Right ventricle myocardium superior (tissue), 1 donor: ENCODE measurements around the gene MBNL2. TPM values are rescaled to one million over a fixed set of nuclear protein-coding genes. Genes with fewer than 3 reads are reported as not detected.

Experiments used
- ATAC-seq: fragments of 200-7000 bp; cut with Tn5 transposase; one replicate; pipeline ENCODE4 v1.9.1; 2020; ENCODE audit warnings: mild to moderate bottlenecking; ENCODE audit not compliant: poor library complexity
- DNase-seq: peaks from one replicate; pipeline ENCODE4 v3.0.0-alpha.2; 2020
- intact Hi-C: fragments of 100-400 bp; cut with DNase I; formaldehyde crosslinking; loops from one replicate; pipeline ENCODE4 v1.11.2; 2022
- total RNA-seq: library from RNA; stranded (reverse); fragmentation: NEBNext Ultra II Directional; extraction: Animal tissue kit (Norgen Biotek cat#: 25700); gene quantifications from one replicate; pipeline ENCODE4 v1.2.1, GENCODE V29; 2021
- donor health status: DM: no; HTN: yes; CAD: no; lungs with severe emphysema.

The MBNL2 gene
- total RNA-seq, 1 donor from 2014 or later = 69.3 TPM

DNA sequence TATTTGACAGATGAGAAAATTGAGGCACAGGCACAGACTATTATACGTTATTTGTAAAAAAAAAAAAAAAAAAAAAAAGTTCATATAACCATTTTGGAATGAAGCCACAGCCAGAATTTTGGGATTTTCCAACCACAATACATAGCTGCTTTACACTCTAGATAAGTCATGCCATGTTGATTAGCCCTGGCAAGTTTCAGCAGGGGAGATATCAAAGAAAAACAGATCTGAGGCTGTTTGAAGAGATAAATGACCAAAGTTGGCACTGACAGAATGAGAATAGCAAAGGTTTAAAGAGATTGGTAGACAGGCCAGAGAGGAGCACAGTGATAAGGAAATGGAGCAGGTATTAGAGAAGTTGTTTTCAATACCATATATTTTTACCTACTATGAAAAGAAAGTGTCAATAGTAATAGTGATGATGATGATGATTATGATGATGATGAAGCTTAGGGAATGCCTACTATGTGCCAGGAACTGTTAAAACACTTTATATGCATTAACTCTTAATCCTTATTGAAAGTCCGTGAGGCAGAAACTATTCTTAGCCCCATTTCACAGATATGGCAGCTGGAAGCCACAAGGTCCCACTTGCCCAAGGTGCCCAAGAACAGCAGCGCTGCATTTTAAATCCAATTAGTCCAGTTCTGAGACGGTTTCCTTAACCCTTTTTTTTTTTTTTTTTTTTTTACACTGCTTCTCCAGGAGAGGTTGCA lies 105.5 kb downstream of the MBNL2 start:
- intact Hi-C loops = no loop called here
- no peak for ATAC-seq
- DNase-seq = no peak

DNA sequence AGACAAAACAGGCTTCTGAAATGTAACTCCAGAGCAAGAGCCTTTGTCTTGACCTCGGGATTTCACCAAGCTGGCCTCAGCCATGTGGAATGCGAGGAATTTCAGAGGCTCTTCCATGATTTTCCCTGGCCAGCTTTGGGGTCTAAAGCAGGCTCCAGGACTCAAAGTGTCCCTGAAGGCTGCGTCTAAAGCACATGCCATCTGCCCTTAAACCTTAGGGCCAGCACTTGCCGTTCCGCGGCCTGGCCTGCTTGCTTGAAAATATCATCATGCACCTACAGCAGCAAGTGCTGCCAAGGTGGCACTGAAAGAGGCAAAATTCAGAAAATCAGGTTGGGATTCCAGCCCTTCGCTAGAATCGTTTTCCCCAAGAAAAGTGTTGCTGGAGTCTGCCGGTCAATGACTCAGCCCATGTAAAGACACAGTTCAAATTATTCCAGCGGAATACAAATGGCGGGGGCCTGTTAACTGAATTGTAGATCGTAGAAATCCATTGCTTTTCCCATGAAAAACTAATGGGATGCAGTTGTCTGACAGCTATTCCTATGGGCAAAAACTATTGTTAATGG lies 106.2 kb downstream of the MBNL2 start:
- DNase-seq (no peak), ATAC-seq (peak; percentile 51)
- intact Hi-C loops = no loop called here

DNA sequence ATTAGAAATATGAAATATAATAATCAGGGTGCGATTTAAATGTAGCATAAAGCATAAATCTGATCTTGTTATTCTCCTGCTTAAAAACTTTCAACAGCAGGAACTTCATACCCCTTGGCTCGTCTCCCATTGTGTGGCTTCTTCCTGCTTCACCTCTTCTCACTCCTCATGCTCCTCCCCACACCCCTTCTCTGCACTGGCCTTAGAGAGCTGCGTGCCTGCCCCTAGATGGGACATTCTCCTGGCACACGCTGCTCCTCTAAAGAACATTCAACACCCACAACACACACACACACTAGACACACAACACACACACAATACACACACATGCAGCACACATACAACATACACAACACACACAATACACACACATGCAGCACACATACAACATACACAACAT lies 107.2 kb downstream of the MBNL2 start:
- DNase-seq (no peak), ATAC-seq (peak; percentile 53)

DNA sequence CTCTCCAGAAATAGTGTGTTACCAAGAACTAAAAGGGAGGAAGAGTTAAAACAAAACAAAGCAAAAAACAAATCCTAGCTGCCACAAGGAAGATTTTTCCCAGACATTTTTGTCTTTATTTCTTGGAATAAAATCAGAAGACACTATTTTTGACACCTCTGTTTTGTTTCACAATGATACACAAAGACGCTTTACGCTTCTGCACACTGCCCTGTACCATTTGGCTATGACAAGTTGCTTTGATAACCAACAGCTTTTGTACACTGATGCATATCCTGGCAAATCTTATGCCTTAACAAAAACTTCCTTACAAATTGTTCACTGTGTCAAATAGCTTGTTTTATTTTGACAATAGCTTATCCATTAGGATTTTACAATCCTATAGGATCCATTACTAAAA lies 108.3 kb downstream of the MBNL2 start:
- intact Hi-C loops = no loop called here
- ATAC-seq (no peak), DNase-seq (no peak)

More for the DNA sequence above, 107.2 kb downstream of the MBNL2 start:
- intact Hi-C loops = no loop called here

DNA sequence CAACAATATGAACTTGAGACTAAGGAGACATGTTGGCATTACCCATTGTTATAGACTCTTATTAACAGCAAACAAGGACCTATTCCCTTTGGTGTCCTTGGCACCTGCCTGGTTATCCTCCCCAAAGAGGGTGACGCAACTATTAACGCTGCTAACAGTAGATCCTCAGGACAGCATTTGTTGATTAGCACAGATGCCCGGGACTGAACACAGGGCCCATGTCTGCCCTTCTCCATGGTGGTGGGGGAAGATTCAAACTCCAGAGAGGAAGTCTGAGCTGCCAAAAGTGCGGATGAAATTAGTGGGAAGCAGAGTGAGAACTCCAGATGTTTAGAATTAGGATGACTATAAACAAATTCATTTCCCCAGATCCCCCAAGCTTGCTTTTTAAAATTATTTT lies 110.6 kb downstream of the MBNL2 start:
- ATAC-seq = peak; percentile 21
- no peak for DNase-seq
- intact Hi-C loops = no loop called here

DNA sequence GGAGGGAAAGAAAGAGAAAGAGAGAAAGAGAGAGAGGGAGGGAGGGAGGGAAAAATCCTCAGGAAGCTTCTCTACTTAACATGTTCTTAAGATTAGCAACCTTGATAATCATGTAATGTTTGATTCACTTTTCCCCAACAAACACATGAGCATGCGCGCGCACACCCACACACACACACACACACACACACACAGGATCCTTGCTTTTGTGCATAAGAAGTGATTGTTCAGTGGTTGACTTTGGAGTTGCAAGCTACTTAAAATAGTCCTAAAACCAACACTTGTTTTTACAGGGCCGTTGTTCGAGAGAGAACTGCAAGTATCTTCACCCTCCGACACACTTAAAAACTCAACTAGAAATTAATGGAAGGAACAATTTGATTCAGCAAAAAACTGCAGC lies 111.8 kb downstream of the MBNL2 start:
- intact Hi-C loops = no loop called here
- DNase-seq (no peak), ATAC-seq (no peak)

DNA sequence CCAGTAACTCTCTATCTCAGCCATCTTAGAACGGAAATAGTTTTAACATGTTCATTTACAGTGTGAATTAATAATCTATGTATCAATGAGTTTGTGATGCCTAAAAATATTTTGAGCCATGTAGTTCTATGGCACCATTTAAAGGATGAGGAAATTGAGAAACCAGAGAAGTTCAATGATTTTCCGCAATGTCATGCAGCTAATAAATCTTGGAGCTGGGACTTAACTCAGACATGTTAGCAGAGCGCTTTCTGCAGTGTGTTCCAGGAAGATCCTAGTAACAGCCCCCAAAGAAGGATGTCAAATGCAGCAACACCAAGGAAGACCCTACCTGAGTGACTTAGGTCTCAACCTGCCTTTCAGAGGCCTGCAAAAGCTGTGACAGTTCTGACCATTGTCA lies 112.6 kb downstream of the MBNL2 start:
- DNase-seq (no peak), ATAC-seq (no peak)
- intact Hi-C loops = no loop called here

DNA sequence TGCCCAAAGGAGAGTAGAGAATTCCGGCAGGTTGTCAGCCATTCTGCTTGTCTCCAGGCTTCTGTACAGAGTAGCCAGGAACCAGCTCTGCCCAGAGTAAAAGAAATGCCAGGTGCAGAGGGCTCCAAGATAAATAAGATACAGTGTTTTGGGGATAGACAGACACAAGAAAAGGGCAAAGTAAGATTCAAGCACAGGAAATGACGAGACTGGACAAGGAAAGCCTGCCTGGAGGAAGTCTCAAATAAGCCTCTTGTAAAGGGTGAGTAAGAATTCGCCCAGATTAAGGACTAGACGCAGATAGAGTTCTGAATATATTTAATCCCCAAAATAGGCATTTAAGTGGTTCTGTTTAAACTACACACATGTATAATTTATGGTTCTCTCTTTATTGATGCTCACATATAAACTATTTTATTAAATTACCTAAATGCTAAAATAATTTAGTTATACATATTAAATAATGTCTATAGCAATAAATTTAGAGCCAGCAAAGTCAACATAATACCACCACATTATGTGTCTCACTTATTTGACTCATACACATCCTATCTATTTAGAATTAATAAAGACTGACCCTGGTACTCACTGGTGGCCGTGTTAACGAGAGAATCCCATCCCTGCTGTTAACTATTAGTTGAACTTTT lies 113.5 kb downstream of the MBNL2 start:
- no peak for ATAC-seq
- no peak for DNase-seq
- intact Hi-C loops = no loop called here

DNA sequence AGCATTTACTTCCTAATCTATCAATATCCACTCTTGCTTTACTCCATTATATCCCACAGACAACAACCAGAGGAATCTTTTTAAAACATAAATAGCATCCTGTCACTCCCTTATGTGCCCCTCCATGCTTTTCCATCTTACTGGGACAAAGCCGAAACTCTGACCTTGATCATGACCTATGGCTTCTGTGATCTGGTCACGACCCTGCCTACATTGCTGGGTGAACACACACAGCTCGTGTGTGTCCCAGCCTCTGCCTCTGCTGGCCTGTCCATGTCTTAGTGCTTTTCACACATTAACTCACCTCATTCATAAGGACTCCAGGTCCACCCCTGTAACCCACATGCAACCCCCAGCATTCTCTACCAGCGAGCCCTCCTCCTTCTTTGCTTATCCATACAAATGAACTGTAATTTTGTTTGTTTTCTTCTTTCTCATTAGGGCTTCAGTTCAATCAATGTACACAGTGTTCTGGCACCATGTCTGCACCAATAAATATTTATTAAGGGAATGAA lies 115.9 kb downstream of the MBNL2 start:
- DNase-seq = no peak
- no peak for ATAC-seq
- intact Hi-C loops = no loop called here

DNA sequence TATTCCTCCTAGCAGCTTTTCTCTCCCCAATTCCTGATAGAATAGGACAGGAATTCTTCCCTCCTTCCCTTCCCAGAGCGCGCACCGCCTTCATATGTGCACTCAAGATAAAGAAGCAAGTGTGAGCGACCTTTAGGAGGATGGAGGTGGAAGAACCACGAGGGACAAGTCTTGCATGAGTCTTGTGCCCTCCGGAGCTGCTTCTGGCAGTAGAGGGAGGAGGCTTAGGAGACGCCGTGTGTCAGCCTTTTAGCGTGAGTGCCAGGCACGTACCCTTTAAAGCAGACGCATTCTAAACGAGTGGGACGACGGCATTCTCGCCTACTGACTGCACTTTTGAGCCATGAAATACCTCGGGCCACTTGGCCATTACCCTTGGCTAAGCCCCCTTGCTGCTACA lies 116.4 kb downstream of the MBNL2 start:
- ATAC-seq (no peak), DNase-seq (no peak)
- intact Hi-C loops = no loop called here

DNA sequence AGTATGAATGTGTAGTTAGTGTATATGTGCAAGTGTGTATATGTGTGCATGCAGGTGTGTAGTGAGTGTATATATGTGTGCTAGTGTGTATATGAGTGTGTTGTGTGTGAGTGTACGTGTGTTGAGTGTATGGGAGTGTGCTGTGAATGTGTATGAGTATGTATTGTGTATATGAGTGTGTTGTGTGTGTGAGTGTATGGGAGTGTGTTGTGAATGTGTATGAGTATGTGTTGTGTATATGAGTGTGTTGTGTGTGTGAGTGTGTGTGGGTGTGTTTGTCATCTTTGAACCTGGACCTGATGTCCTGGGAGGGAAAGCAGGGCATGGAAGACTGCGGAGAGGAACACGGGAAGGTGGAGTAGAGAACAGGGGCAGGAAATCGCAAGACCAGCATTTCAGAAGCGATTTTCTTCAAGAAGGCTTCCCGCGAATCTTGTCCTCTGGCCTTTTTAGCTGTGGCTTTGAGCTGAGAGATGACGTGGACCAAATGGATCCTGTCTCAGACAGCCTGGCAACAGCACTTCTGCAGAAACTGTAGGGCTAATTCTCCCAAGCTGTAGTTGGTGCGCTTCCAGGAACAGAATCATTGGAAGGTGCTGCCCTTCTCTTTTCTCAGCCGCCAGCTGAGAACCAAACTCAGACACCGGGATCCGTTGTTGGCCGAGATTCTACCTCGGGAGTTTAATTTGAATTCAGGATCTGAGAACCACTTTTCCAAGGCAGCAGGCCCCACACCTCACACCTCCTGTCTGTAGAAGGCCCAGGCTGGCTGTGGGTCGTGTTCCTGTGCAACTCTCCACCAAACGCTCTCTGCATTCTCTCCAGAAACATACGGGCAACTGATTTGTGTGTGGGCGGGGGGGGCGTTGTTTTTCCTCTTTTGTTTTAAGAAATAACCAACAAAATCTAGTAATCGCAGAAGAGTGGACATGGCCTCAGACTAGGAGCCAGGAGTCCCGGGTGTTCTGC lies 117.2 kb downstream of the MBNL2 start:
- ATAC-seq = peak; percentile 90
- intact Hi-C loops = no loop called here
- DNase-seq = peak; percentile 58

DNA sequence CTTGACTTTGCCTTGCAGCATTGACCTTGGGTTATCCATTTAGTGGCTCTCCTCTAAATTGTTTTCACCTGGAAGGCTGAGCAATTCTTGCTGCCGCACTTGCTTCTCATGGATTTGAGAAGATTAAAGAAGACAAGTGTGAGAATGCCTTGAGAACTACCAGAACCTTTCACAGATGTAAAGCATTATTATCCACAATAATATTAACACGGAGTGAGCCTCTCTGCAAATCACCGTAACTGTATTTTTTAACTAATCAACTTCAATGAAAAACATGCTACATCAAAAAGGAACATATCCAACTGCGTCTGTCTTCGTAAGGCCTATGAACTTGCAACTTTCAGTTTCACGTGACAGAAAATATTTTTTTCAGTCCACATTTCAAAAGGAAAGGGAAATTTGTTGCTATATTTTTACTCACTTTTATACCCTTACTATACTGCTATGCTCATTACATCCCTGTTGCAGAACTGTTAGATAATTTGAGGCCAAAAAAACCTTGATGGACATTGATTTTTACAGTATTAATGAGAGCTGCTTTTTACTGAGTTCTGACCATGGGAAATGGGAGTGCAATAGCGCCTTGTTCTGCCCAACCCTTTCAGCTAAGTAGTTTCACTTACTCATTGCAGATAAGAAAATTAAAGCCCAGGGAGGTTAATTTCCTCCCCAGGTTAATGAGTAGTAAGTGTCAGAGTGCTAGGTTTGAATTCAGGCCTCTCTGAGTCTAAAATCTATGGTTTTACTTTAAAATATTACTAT lies 118.0 kb downstream of the MBNL2 start:
- no peak for DNase-seq
- intact Hi-C loops = loop anchor here (5.0 kb wide), 2 partner anchors 118 to 228 kb away; partner anchors contain the start of gene MBNL2
- no peak for ATAC-seq

DNA sequence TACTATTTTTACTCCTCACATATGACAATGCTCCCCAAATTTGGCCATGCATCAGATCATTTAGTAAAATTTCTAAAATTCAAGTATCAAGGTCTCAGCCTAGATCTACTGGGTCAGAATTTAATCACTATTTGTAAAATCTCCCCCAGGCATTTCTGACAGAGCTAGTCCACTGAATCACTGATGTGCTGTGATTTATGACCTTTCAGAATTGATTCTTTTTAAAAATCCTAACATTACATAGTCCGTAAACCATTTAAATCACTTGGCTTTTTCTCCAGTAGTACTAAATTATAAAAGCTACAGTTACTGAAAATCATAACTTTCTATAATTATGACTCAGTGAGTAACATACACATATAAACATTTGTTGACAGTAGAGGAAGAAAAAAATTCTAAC lies 119.0 kb downstream of the MBNL2 start:
- intact Hi-C loops = loop anchor here (5.0 kb wide), 2 partner anchors 119 to 229 kb away; partner anchors contain the start of gene MBNL2
- no peak for ATAC-seq
- DNase-seq = no peak

DNA sequence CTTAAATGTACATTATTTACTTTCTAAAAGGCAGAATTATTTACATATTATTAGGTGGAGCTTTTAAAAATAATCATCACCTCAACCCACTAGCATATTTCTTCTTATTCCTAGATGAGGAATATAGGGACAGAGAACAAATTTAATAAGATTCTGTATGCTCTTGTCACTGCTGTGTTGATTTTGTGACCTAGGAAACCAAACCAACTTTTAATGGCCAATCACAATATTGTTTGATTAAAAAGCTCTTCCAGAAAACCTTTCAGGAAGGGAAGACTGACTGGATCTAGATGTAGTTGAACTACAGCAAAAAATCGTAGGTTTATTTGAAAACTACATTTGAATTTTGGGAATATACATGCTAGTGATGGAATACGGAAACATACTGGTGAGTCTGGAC lies 120.0 kb downstream of the MBNL2 start:
- intact Hi-C loops = loop anchor here (5.0 kb wide), 2 partner anchors 120 to 230 kb away; partner anchors contain the start of gene MBNL2
- ATAC-seq (no peak), DNase-seq (no peak)

DNA sequence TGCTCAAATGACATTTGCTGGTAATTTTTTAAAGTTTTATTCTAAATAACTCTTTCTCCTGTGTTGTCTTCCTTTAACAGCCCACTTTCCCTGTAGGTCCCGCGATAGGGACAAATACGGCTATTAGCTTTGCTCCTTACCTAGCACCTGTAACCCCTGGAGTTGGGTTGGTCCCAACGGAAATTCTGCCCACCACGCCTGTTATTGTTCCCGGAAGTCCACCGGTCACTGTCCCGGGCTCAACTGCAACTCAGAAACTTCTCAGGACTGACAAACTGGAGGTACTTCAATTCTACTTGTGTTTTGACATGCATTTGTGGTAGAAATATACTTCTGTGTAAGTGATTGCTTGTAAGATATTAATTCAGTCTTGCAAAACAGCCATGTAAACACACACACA lies 120.8 kb downstream of the MBNL2 start:
- no peak for ATAC-seq
- DNase-seq = no peak
- intact Hi-C loops = loop anchor here (5.0 kb wide), 2 partner anchors 121 to 231 kb away; partner anchors contain the start of gene MBNL2

DNA sequence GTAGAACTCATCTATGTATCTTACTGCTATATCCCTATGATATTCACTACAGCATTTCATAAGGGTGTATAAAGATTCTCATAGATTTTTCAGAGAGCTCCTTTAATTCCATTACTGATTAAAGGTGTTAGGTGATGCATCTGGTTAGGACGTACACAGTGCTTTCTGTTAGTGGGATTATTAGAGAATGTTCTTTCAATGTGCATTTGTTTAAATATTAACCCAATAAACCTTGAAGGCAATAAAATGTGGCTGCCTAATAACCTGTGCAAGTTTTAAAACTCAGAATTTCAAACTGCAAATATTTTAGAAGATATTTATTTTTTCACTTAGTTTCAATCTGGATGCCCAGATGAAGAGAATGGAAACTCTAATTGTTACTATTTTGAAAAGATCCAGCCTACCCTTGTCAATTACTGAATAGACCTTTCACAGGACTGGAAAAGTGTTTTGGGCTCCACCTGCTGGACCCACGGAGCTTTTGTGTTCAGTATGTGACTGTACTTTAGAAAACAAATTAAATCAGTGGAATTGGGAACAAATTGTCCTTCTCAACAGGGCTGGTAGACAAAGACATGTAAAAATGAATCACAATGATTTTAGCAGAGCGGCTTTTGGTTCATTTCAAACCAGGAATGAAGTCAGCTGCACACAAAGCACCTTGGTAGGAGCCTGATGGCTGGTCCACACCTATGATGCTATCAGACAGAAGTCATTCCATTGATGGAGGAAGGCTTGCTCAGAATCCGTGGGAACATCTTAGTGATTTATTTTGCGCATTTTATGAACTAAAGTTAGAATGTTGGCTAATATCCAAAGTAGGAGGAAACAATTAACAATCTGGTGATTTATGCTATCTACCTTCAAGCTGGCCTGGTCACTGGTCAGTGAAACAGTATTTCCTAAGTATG lies 122.4 kb downstream of the MBNL2 start:
- ATAC-seq (peak; percentile 89), DNase-seq (peak; percentile 75)
- intact Hi-C loops = loop anchor here (5.0 kb wide), 2 partner anchors 122 to 232 kb away; partner anchors contain the start of gene MBNL2

DNA sequence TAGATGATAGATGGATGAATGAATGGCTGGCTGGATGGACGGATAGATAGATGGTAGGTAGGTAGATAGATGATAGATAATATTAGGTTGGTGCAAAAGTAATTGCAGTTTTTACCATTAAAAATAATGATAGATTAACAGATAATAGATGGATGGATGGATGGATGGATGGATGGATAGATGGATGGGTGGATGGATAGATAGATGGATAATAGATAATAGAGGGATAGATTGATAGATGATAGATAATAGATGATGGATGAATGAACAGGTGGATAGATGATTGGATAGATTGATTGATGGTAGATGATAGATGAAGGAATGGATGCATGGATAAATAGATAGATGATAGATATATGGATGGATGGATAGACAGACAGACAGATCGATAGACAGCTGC lies 124.0 kb downstream of the MBNL2 start:
- intact Hi-C loops = no loop called here
- DNase-seq (no peak), ATAC-seq (no peak)
